ENCODE measurements around the gene PTPN3. TPM values are rescaled to one million over a fixed set of nuclear protein-coding genes. Genes with fewer than 3 reads are reported as not detected.

The PTPN3 gene
- polyA plus RNA-seq, 1 of the 3 experiments (the other 2 are of a cell fraction): 7.5 TPM

DNA sequence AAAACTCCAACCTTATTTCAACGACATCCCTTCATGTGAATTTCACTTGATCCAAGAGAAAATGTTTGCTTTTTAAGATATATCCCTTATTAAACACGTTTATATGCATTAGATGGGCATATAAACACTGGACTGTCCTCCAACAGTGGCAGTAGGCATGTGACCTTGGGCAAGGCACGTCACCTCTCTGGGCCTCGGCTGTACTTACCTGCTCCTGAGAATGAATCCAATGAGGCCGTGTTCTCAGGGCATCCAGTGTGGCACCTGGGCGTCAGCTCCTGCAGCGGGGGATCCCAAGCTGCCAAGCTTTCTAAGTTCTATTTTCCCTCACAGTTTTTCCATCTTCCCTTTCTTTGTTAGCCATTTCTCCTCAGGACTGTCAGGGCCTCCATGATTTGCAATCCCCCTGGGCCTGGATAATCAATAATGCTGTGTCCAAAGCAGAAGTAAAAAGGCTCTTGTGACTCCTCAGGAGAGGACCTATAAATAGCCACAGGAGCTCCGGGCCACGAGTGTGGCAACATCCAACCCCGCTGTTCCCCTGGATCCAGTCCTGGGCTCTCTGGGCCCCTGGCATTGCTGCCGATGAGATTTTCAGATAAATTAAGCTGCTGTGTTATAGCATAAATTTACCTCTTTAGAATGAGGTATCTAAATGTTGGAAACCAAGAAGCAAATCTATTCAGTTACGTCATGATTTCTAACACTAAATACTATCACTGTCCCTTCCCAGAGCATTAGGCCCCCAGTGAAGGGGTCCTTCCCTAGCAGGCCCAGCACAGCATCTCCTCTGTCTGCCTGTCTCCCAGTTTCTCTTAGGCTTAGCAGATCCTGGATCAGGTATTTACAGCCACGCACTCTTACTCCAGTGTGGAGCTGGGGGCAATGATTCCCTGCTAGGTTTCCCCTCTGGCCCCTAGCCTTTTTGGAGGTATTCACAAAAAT is 76.8 kb downstream of the PTPN3 start:
- Histone ChIP-seq H3K4me3 (ENCODE audit: low read depth in 2 of 2, low read length in 1 of 2) (no peak overlapping the region), H3K27me3 (ENCODE audit: insufficient read depth) (no peaks in the 10 kb centered on the region), H3K9me2 (no peaks in the 10 kb centered on the region), H3K27ac (ENCODE audit: low read depth in 2 of 2, low read length in 1 of 2) (no peak overlapping the region), H3K9ac (no peak overlapping the region), H3F3A (replicated peaks; ENCODE audit: insufficient read depth) (no peaks in the 10 kb centered on the region), H3K79me2 (ENCODE audit: insufficient read depth) (no peaks in the 10 kb centered on the region), H3K4me2 (no peak overlapping the region), H3K36me3 (replicated peaks in 1 of 2; ENCODE audit: control insufficient read depth in 1 of 2, insufficient read depth in 2 of 2, low read length in 1 of 2) (peaks cover 22 to 24% of the 10 kb centered on the region in 2 experiments), H4K20me1 (ENCODE audit: insufficient read depth) (no peaks in the 10 kb centered on the region), H3K4me1 (ENCODE audit: control insufficient read depth in 1 of 2, insufficient read depth in 2 of 2, low read depth in 1 of 2, low read length in 1 of 2) (no peaks in the 10 kb centered on the region), H3K9me3 (no peaks in the 10 kb centered on the region), H2AFZ (ENCODE audit: low read depth) (no peak overlapping the region)
- WGBS (ENCODE audit: low lambda C conversion rate): 88% methylated on average over 13 of the region's 13 CpGs
- TF ChIP-seq POLR2AphosphoS5 (IDR thresholded peaks at IDR 0.05; ENCODE audit: low read depth, low read length) (no peak), RFX5 (IDR thresholded peaks at IDR 0.05; ENCODE audit: low read length) (no peak), FOXJ3 (CRISPR knock-in tag; IDR thresholded peaks at IDR 0.05) (no peak), MEF2A (IDR thresholded peaks at IDR 0.05; ENCODE audit: borderline replicate concordance, low read depth) (no peak), NRF1 (IDR thresholded peaks at IDR 0.05; ENCODE audit: low read depth, low read length) (no peak), MXI1 (IDR thresholded peaks at IDR 0.05; ENCODE audit: low read depth, low read length) (no peak), EP300 (IDR thresholded peaks at IDR 0.05; ENCODE audit: borderline replicate concordance in 1 of 2, low read depth in 1 of 2, low read length in 1 of 2) (no peak), RCOR1 (IDR thresholded peaks at IDR 0.05; ENCODE audit: low read length) (no peak), YY1 (IDR thresholded peaks at IDR 0.05; ENCODE audit: low read depth) (no peak), CHD2 (IDR thresholded peaks at IDR 0.05; ENCODE audit: low read length, partially characterized antibody) (no peak), JUND (IDR thresholded peaks at IDR 0.05) (no peak), SIN3A (IDR thresholded peaks at IDR 0.05; ENCODE audit: borderline replicate concordance, low read depth, low read length) (no peak), ELF1 (IDR thresholded peaks at IDR 0.05) (no peak)
- TF ChIP-seq, protein P1, sequence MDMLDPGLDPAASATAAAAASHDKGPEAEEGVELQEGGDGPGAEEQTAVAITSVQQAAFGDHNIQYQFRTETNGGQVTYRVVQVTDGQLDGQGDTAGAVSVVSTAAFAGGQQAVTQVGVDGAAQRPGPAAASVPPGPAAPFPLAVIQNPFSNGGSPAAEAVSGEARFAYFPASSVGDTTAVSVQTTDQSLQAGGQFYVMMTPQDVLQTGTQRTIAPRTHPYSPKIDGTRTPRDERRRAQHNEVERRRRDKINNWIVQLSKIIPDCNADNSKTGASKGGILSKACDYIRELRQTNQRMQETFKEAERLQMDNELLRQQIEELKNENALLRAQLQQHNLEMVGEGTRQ (IDR thresholded peaks at IDR 0.05; ENCODE audit: borderline replicate concordance, low read depth, low read length): no peak
- TF ChIP-seq, protein P2, sequence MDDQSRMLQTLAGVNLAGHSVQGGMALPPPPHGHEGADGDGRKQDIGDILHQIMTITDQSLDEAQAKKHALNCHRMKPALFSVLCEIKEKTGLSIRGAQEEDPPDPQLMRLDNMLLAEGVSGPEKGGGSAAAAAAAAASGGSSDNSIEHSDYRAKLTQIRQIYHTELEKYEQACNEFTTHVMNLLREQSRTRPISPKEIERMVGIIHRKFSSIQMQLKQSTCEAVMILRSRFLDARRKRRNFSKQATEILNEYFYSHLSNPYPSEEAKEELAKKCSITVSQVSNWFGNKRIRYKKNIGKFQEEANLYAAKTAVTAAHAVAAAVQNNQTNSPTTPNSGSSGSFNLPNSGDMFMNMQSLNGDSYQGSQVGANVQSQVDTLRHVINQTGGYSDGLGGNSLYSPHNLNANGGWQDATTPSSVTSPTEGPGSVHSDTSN (IDR thresholded peaks at IDR 0.05): no peak
- TF ChIP-seq, protein P3, sequence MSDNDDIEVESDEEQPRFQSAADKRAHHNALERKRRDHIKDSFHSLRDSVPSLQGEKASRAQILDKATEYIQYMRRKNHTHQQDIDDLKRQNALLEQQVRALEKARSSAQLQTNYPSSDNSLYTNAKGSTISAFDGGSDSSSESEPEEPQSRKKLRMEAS (IDR thresholded peaks at IDR 0.05; ENCODE audit: low read depth): no peak
- TF ChIP-seq, protein P4, sequence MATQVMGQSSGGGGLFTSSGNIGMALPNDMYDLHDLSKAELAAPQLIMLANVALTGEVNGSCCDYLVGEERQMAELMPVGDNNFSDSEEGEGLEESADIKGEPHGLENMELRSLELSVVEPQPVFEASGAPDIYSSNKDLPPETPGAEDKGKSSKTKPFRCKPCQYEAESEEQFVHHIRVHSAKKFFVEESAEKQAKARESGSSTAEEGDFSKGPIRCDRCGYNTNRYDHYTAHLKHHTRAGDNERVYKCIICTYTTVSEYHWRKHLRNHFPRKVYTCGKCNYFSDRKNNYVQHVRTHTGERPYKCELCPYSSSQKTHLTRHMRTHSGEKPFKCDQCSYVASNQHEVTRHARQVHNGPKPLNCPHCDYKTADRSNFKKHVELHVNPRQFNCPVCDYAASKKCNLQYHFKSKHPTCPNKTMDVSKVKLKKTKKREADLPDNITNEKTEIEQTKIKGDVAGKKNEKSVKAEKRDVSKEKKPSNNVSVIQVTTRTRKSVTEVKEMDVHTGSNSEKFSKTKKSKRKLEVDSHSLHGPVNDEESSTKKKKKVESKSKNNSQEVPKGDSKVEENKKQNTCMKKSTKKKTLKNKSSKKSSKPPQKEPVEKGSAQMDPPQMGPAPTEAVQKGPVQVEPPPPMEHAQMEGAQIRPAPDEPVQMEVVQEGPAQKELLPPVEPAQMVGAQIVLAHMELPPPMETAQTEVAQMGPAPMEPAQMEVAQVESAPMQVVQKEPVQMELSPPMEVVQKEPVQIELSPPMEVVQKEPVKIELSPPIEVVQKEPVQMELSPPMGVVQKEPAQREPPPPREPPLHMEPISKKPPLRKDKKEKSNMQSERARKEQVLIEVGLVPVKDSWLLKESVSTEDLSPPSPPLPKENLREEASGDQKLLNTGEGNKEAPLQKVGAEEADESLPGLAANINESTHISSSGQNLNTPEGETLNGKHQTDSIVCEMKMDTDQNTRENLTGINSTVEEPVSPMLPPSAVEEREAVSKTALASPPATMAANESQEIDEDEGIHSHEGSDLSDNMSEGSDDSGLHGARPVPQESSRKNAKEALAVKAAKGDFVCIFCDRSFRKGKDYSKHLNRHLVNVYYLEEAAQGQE (IDR thresholded peaks at IDR 0.05; ENCODE audit: low read depth, low read length): no peak
- TF ChIP-seq, protein P5, sequence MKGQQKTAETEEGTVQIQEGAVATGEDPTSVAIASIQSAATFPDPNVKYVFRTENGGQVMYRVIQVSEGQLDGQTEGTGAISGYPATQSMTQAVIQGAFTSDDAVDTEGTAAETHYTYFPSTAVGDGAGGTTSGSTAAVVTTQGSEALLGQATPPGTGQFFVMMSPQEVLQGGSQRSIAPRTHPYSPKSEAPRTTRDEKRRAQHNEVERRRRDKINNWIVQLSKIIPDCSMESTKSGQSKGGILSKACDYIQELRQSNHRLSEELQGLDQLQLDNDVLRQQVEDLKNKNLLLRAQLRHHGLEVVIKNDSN (IDR thresholded peaks at IDR 0.05; ENCODE audit: borderline replicate concordance, low read depth): no peak
- no peak for DNase-seq
- CTCF ChIA-PET: interaction anchor here (1.0 to 4.6 kb wide), 5 partner anchors 10 to 49 kb away, joined by 3 to 29 read pairs (median 5); no protein-coding TSS in a partner anchor
- POLR2A ChIA-PET: no interaction called here
